Activated CD4-positive, alpha-beta T cell treated with anti-CD3 and anti-CD28 coated beads, Interleukin-2, amount 50 U/mL, for 24 hours (primary cell): ENCODE results near the gene ARID1B.
A peak's percentile ranks its signal among the peaks of the same experiment; 100 is the strongest.

Source experiments
- DNase-seq, 2 donors: peaks; one replicate each; pipeline ENCODE4 v3.0.0-alpha.2; 2020; ENCODE audit warnings: low read depth in 1 of 2, low spot score in 1 of 2

ARID1B gene

DNA sequence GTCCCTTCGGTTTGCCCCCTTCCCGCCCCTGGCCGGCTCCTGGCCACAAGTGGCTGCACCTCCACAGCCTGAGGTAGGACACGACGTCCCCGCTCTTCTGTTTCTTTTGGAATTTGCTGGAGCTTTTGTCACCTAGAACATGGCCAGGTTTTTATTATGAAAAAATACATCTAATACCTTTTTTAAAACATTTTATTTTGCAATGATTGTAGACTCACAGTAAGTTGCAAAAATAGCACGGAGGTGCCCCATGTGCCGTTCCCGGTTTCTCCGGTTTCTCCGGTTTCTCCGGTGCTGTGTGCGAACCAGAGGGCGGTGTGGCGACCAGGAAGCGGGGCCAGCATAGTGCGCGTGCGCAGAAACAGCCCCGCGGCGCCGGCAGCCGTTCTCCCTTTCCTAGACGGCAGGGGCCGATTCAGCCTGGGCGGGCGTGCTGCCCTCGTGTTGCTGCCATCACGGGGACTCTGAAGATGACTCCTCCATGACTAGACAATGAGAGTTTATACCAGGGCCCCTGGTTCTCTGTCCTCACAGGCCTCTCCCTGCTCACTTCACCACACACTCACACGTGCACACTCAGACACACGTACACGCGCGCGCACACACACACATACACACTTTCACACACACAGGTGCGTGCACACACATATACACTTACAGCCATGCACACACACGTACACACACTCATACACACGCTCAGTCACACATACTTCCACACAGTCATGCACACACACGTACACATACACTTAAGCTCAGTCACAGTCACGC is 444.1 kb downstream of the ARID1B start:
- DNase-seq, result peak; percentile 71 to 75

DNA sequence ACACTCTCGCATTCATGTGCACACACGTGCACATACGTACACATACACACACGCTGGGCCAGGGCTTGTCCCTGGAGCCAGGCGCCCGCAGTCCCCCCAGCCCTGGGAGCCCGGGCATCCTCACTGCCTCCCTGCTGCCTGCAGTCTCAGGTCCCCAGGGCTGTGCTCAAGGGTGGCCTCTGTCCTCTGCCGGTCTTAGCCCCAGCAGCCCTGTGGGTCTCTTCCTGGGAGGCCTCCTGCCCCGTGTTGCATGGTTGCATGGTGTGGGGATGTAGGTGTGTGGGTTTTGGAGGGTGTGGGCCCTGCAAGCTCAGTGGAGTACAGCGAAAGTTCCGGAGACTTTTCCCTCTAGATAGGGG is 444.6 kb downstream of the ARID1B start:
- DNase-seq, result no peak

DNA sequence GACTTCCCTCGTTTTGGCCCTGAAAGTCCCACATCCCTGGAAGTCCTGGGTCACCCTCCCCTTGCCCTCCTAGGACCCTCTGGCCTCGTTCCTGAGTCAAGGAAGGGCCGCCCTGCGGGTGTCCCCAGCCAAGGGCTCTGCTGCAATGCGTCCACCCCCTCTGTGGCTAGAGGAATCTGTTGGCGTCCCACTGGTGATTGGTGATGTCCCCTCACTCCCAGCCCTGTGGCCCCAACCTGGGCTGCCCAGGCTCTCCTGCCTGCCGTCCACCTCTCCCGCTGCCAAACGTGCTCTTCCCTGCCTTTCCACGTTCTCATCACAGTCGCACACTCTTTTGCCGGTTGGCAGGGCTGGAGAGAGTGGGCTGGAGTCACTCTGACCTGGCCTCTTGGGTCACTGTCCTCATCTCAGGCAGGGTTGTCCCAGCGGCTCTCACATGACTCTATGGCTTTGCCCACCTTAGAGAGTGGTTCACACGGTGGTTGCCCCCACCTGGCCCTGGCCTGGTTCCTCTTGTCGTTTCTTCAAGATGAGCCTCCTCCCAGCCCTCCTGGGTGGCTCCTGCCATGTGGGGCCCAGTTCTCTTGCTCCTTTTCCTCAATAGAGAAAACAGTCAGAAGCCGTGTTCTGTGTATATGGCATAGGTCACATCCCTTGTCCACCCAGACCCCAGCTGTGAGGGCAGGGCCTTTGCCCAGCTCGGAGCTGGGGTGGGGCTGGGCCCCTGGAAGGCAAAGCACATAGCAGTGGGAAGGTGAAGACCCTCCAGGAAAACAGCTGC is 445.2 kb downstream of the ARID1B start:
- DNase-seq, result no peak

DNA sequence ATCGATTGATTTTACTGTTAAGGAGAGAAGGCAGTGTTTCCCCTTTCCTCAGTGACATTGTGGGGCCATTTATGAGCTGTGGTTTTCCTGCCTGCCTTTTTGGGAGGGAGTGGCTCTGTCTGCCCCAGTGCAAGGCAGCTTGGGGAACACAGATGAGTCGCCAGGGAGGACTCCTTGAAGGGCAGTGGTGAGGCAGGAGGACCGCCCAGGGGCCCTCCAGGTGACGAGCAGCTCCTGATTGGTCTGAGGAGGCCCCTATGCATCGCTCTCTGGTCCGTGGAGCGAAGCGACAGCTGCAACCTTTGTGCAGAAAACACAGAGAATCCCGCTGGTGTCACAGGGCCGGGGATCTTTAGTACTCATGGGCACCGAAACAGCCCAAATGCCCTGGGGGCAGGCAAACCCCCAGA is 445.8 kb downstream of the ARID1B start:
- DNase-seq, result no peak

DNA sequence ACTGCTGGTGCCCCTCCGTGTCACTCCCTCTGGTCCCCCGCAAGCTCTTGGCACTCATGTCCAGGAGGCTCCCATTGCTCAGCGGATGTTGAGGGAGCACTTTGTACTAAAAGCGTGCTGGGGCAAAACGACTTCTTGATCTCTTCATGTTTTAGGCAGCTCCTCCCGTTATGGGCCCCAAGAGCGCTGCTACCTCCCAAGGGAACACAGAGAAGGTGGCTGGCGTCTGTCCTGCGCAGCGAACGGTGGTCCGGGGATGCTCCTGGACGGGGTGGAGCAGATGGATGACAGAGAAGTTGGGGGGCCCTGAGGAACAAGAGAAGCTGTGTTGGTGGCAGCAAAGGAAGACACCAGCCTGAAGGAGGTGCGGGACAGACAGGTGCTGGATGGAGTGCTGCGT is 446.3 kb downstream of the ARID1B start:
- DNase-seq, result no peak

DNA sequence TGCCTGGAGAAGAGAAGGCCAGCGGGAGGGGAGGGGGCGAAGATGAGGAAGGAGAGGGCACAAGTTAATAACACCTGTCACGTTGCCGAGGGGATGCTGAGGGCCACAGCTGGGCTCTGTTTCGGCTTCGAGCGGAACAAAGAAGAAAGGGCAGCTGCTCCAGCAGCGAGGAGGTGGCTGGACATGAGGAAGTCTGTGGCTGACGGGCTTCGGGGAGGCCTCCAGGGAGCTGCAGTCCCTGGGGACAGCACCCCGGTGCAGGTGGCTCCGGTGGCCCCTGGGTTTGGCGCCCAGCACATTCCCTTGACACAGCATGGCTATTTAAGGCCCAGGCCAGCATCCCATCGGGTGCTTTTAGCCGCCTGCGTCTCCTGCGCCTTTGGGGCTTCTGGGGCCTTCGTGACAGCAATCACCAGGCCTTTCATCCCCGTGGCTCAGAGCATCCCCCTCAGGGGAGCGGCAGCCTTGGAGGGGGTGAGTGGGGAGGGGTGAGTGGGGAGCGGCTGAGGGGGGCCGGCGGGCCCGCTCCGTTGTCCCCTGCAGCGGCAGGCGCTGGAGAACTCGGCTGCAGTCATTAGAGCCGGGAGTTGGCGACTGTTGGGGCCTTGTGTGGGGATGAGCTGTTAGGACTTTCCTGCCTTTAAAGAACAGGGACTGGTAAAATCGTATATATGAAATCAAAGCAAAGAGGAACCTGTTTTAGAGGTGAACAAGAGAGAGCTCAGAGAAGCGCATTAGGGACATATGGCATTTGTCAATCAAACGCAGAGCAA is 447.2 kb downstream of the ARID1B start:
- DNase-seq, result no peak

DNA sequence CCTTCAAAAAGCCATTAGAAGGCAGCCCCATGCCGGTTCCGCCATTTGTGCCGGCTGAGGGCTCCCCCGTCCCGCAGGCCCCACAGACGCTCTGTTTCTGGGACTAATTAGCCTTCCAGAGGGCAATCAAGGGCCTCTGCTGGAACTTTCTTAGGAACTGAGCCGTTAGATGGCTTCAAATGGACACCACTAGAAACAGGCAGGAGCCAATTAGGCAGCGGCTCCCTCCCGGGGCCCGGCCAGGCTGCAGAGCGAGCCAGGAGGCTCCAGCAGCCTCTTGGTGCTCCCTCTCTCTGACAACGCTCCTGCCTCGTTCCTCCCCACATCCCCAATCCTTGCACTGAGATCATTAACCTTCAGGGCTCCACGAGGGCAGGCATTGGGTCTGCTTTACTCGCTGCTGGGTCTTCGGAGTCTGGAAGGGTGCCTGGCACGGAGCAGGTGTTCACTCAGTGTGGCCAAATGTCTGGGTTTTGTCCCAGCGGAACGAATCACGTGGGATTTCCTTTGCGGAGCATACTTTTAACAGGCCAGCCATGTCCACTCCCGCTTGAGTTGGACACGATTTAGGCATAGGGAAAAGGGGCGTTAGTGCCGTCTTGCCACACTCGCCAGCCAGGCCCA is 447.9 kb downstream of the ARID1B start:
- DNase-seq, result no peak

DNA sequence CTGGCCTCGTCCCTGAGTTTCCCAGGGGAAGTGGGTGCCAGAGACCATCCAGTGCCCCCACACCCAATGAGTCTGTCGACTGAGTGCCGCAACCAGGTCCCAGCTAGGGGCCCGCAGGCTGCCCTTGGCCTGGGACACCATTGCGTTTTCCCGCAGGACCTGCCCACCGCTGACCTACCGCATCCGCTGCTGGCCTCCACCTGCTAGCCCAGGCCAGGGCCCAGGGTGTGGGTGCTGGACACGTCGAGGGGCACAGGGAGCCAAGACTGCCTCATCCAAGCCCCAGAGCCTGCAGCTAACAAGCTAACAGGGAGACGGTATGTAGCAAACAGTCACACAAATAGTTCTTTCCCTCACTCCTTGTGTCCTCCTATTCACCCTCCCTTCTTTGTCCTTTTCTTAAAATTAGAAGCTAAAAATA is 448.4 kb downstream of the ARID1B start:
- DNase-seq, result no peak

DNA sequence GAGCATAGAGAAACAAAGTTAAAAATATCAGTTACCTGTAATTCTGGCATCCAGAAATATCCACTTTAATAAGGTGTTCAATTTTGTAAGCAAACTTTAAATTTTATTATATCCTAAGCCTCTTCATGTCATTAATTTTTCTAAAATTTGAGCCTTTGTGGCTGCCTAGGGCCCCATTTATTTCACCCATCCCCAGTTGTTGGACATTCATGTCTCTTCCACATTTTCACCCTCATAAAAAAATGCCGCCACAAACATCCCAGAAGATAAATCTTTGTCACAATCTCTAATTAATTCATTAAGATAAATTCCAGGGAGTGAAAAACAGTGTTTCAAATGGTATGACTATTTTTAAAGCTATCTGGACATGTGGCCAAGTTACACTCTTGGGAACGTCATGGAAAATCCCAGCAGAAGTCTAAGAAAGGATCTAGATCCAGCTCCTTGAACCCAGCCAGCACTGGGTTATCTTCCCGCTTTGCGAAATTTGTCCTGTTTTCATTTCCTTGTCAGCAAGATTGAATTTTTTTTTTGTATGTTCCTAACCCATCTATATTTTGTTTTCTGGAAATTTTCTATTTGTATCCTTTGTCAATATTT is 448.9 kb downstream of the ARID1B start:
- DNase-seq, result no peak

DNA sequence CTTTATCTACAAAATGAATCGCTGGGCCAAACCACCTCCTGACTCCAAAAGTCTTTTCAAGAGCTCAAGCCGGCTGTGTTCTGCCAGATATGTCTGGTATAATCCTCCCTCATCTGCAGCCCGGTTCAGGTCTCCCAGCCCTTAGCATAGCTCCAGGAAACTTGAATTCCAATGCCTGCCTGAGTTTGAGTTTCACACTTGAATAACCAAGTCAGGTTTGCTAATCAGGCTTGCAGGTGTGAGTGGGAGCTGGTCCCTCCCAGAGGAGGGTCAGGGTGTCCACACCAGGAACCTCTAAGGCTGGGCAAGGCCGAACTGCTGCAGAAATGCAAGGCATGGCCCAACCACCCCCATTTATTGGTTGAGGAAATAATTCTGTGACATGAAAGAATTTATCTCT is 449.6 kb downstream of the ARID1B start:
- DNase-seq, result no peak

DNA sequence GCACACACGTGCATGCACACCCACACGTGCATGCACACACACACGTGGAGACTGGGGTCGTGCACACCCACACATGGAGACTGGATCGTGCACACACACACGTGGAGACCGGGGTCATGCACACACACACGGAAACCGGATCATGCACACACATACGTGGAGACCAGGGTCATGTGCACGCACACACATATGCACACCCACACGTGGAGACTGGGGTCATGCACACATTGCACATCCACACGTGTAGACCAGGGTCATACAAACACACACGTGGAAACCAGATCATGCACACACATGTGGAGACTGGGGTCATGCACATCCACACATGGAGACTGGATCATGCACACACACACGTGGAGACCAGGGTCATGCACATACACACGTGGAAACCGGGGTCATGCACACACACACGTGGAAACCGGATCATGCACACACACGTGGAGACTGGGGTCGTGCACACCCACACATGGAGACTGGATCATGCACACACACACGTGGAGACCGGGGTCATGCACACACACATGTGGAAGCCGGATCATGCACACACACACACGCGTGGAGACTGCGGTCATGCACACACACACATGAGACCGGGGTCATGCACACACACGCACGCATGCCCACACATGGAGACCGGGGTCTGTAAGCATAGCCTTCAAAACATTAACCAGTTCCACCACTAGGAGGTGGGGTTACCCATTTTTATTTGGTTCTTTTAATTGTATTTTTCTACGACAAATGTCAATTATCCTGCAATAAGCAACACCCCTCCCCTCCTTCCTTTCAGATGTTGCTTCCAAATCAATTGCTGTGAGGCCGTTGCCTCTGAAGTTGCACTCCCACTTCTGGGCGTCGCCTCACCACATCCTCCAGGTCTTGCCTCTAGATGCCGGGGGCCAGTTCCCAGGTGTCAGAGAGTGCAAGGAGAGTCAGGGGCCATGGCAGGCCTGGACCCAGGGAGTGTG is 450.3 kb downstream of the ARID1B start:
- DNase-seq, result no peak

DNA sequence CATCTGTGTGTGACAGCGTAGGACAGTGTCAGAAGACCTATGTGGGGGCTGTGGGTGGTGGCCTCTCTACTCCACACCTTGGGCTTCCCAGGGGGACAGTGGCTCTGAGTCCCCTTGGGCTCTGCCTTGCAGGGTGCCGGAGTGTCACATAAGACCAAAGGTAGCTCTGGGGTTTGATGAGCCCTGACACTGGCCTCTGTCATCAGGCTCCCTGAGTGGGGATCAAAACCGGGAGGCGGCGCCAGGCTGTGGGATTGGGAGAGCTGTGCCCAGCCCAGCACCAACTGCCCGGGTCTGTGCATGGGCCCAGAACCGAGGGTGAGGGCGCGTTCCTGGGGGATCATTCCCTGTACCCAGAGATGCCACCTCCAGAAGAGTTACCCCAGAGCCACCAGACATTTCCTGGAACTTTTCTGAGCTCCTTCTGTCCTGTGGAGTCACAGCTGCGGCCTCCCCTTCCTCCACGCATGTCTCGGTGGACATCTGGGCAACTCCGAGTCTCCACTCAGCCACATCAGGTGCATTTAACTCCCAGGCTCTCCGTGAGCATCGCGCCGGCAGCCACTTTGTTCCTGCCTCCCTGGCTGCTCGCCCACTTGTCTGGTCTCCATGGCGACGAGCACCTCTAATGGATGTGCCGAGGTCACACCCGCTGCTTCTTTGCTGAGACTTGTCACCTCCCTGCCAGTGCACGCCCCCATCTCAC is 451.4 kb downstream of the ARID1B start:
- DNase-seq, result no peak

DNA sequence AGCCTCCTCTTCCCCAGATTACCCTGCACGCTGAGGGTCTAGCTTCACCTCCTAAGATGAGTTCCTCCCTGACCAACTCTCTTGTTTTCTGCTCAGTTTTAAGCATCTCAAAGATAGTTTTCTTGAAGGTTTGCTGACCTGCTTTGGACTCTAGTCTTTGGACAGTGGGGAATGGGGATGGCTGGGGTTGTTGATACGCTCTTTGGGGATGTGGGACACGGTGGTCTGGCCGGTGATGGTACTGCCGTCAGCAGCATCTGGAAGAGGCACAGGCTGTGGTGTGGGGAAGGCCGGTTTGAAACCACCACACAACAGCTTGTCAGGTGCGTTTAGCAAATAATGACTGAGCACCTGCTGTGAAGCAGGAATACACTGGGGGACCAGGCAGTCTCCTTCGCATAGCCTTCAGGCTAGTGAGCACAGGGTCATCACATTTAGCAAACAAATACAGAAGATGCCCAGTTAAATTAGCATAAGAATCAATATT is 452.0 kb downstream of the ARID1B start:
- DNase-seq, result no peak

DNA sequence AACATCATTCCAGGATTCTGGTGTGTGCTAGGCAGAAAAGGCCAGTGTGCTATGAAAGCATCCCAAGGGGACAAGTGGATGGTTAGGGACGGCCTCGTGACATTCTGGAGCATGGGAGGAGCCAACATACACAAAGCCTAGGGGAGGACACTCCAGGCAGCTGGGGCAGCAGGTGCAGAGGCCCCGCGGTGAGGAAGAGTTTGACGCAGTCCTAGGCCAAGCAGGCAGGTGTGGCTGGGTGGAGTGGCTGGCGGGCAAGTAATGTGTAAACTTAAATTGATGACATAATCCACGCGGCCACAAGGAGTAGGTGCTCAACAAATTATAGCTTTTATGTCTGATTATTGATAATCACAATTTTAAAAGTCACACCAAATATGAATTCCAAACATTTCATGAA is 452.5 kb downstream of the ARID1B start:
- no peak for DNase-seq

DNA sequence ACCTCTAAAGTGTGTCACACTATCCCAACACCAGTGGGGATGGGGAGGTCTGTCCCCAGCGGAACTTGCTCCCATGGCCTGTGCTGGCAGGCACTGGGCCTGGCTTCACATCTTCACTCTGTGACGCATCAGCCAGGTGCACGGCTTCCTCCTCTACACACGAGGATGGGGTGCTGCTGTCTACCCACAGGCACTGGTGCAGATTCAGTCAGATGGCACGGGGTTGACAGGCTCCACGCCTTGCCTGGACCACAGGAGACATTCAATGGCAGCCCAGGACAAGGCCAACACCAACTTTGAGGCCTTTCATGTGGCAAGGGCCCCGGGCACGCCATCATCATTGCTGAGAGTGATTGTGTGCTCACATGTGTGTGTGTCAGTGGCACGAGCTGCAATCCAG is 453.7 kb downstream of the ARID1B start:
- DNase-seq, result no peak

DNA sequence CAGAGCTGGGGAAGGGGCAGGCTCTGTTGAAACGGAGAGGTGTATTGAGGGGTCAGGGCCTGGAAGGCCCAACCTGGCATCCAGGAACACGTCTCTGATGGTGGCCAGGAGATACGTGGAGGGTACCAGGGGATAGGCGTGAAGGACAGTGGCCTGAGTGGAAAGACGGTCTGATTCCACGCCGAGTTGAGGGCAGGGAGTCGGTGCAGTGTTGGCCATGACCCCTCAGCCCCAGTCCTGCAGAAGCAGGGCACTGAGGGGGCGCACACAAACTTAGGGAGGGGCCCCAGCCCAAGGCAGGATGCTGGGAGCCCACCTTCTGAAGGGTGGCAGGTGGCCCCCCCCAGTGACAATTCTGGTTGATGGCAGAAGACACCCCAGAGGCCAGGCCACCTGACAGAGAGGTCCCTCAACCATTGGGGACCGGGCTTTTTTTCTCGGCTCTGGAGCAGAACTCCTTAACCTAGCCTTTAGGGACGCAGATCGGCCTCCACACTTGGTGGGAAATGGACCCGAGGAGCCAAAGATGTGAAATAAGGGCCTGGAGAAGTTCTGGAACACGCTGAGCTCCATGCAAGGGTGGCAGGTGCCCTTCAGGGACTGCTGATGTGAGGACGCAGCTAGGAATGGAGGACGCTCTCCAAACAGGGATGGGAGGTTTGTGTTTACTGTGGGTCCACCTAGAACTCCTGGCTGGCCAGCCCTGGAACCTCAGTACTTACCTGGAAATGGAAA is 455.1 kb downstream of the ARID1B start:
- DNase-seq, result no peak

DNA sequence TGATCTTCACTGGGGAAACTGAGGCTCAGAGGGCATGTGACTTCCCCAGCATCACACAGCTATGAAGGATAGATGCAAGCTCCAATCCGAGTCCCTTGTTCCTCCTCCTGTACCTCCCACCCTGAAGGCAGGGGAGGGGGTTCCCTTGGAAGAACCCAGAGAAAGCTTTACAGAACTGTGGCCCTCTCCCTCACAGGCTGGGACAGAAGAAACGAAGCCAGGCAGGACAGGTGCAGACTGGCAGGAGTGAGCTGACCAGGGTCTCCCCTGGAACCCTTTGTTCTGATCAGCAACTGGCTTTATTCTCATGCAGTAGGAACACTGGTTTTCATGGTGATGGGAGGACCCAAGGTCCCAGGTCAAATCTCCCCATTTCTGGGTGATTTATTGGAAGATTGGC is 456.0 kb downstream of the ARID1B start:
- no peak for DNase-seq

DNA sequence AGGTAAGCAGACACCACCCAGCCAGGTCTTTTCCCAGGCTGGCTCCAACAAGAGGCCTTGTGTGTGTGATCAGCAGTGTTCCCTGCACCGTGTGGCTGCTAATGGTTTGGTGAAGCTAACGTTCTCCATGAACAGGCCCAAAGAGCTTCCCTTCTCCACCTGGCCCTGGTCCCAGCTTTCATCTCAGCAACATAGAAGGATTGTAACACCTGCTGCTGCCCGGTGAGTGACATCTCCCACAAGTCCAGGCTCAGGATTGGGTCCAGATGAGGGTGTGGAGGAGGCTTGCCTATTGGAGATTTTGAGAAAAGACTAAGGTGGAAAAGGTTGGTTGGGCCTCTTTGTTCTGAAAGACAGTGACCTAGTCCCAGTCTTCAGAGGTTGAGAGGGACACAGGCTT is 456.5 kb downstream of the ARID1B start:
- DNase-seq, result no peak
